Ovary (tissue), 3 donors: ENCODE measurements around the gene TJP1.

Experiments used
- EP300 ChIP-seq: sonication (generic); formaldehyde crosslinking; IDR thresholded peaks from one replicate; pipeline ENCODE4 v1.6.1; 2017; ENCODE audit warnings: antibody characterized with exemption
- POLR2A ChIP-seq: fragments of 450-650 bp; IDR thresholded peaks from one replicate; pipeline ENCODE4 v1.6.1; 2017; ENCODE audit warnings: antibody characterized with exemption, mild to moderate bottlenecking, moderate library complexity
- TF ChIP-seq, protein P1 (sequence below), 3 donors: fragments of 450-650 bp in 2 of 3; fragments of 200-600 bp in 1 of 3; IDR thresholded peaks; one replicate each; pipeline versions ENCODE4 v1.5.1 to v1.8.0; 2016 to 2022; ENCODE audit warnings: antibody characterized with exemption in 3 of 3, mild to moderate bottlenecking in 1 of 3
- donor health status: DM: no; HTN: no; CAD: no.

DNA sequence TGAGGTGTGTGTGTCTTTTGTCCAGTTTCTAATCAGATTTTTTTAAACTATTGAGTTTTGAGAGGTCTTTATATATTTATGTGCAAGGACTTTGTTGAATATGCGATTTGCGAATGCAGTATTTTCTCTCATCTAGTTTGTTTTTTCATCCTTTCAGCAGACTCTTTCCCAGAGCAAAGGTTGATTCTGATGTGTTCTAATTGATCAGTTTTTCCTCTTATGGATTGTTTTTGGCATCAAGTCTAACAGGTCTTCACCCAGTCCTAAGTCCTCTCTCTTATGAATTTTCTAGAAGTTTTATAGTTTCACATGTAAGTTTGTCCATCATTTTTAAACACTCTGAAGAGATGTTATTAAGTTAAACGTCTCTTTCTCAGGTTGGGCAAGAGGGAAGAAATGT lies 17.8 kb upstream of the TJP1 start:
- no peak for TF ChIP-seq POLR2A
- TF ChIP-seq, protein P1, sequence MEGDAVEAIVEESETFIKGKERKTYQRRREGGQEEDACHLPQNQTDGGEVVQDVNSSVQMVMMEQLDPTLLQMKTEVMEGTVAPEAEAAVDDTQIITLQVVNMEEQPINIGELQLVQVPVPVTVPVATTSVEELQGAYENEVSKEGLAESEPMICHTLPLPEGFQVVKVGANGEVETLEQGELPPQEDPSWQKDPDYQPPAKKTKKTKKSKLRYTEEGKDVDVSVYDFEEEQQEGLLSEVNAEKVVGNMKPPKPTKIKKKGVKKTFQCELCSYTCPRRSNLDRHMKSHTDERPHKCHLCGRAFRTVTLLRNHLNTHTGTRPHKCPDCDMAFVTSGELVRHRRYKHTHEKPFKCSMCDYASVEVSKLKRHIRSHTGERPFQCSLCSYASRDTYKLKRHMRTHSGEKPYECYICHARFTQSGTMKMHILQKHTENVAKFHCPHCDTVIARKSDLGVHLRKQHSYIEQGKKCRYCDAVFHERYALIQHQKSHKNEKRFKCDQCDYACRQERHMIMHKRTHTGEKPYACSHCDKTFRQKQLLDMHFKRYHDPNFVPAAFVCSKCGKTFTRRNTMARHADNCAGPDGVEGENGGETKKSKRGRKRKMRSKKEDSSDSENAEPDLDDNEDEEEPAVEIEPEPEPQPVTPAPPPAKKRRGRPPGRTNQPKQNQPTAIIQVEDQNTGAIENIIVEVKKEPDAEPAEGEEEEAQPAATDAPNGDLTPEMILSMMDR (IDR thresholded peaks at IDR 0.05): no peak
- TF ChIP-seq EP300: no peak
